HG03354 (cell line): ENCODE measurements around the gene EIF2A.
"Not testable (repeated sequence)": the region's sequence is repeated elsewhere in the genome, so short reads cannot be mapped to it uniquely, and the experiment has no call there.

Experiments
- ATAC-seq: cut with Tn5 transposase; IDR thresholded peaks from one replicate; pipeline ENCODE4 v1.9.1; 2021; ENCODE audit warnings: mild to moderate bottlenecking; ENCODE audit not compliant: unreplicated experiment, poor library complexity, severe bottlenecking

The EIF2A gene

GRCh38 chr3:150546226-150547044 is at the start of gene EIF2A, which contains the start of gene SERP1:
EIF2A (plus strand) TSS chr3:150546787; CDS start chr3:150546803, 16 bp downstream.
SERP1 (minus strand) TSS chr3:150546496; CDS start chr3:150546135, 361 bp downstream.
- ATAC-seq, result peak; percentile 90

- no peak for ATAC-seq
These were observed 48.6 kb upstream of the EIF2A start for GRCh38 chr3:150497956-150498355.

GRCh38 chr3:150500960-150501359 is 45.6 kb upstream of the EIF2A start:
- not testable (repeated sequence) for ATAC-seq

- no peak for ATAC-seq
These were observed 43.0 kb upstream of the EIF2A start for GRCh38 chr3:150503402-150504099.

- no peak for ATAC-seq
These were observed 42.1 kb upstream of the EIF2A start for GRCh38 chr3:150504483-150504882.

- no peak for ATAC-seq
These were observed 38.2 kb upstream of the EIF2A start for GRCh38 chr3:150508401-150508800.

- ATAC-seq, result no peak
These were observed 36.8 kb upstream of the EIF2A start for GRCh38 chr3:150509780-150510179.

- ATAC-seq, result no peak
These were observed 35.3 kb upstream of the EIF2A start for GRCh38 chr3:150511122-150511821.

- no peak for ATAC-seq
These were observed 31.4 kb upstream of the EIF2A start for GRCh38 chr3:150515210-150515609.

GRCh38 chr3:150519026-150519425 is 27.6 kb upstream of the EIF2A start:
- ATAC-seq, result no peak

GRCh38 chr3:150520408-150520807 is 26.2 kb upstream of the EIF2A start:
- no peak for ATAC-seq

GRCh38 chr3:150521463-150521862 is 25.1 kb upstream of the EIF2A start:
- ATAC-seq, result no peak

GRCh38 chr3:150523538-150523937 is 23.0 kb upstream of the EIF2A start:
- no peak for ATAC-seq

GRCh38 chr3:150527464-150528255 is 18.9 kb upstream of the EIF2A start:
- no peak for ATAC-seq

- no peak for ATAC-seq
These were observed 18.2 kb upstream of the EIF2A start for GRCh38 chr3:150528354-150528797.

GRCh38 chr3:150531775-150532174 is 14.8 kb upstream of the EIF2A start:
- ATAC-seq, result no peak

- ATAC-seq, result no peak
These were observed 11.4 kb upstream of the EIF2A start for GRCh38 chr3:150535204-150535603.

GRCh38 chr3:150538324-150539208 is 8.0 kb upstream of the EIF2A start:
- no peak for ATAC-seq

GRCh38 chr3:150540297-150540696 is 6.3 kb upstream of the EIF2A start:
- ATAC-seq, result no peak
